SU-DHL-6 (cell line): ENCODE measurements around the gene CCL14.
"Not testable (repeated sequence)": the region's sequence is repeated elsewhere in the genome, so short reads cannot be mapped to it uniquely, and the experiment has no call there.

Experiments
- H2AFZ ChIP-seq: fragments of 200-600 bp; sonication (generic); 2 replicates; pipeline ENCODE4 v1.6.1; 2014; ENCODE audit warnings: low read depth, mild to moderate bottlenecking, moderate library complexity, mixed read lengths, antibody characterized with exemption, low read length; ENCODE audit not compliant: severe bottlenecking
- H3F3A ChIP-seq: fragments of 200-600 bp; shearing (Covaris generic); 2 replicates; pipeline ENCODE4 v1.6.0; 2016; ENCODE audit warnings: antibody characterized with exemption, mild to moderate bottlenecking; ENCODE audit not compliant: insufficient read depth
- H3K27ac ChIP-seq: fragments of 200-600 bp; sonication (generic); 2 replicates; pipeline ENCODE4 v1.5.1; 2016; ENCODE audit warnings: low read depth, mild to moderate bottlenecking, low read length, moderate library complexity, mixed read lengths
- H3K27me3 ChIP-seq: fragments of 200-600 bp; sonication (generic), shearing (Covaris generic); 2 replicates; pipeline ENCODE4 v1.6.0; 2014; ENCODE audit warnings: mild to moderate bottlenecking, low read length
- H3K36me3 ChIP-seq: fragments of 200-600 bp; sonication (generic); 2 replicates; pipeline ENCODE4 v1.6.1; 2014; ENCODE audit warnings: mild to moderate bottlenecking, low read length, mixed read lengths
- H3K4me2 ChIP-seq: fragments of 300-600, 200-600 bp; shearing (Covaris generic), sonication (generic); 2 replicates; pipeline ENCODE4 v1.6.0; 2014; ENCODE audit warnings: low read length, low read depth, mild to moderate bottlenecking; ENCODE audit not compliant: poor library complexity, severe bottlenecking
- H3K4me3 ChIP-seq: fragments of 200-600 bp; sonication (generic); 2 replicates; pipeline ENCODE4 v1.5.1; 2014; ENCODE audit warnings: antibody characterized with exemption, low read length, mild to moderate bottlenecking, mixed read lengths; ENCODE audit not compliant: insufficient read depth, poor library complexity, severe bottlenecking
- H3K79me2 ChIP-seq: fragments of 200-600 bp; sonication (generic); 2 replicates; pipeline ENCODE4 v1.6.1; 2014; ENCODE audit warnings: mild to moderate bottlenecking, low read length, moderate library complexity; ENCODE audit not compliant: insufficient read depth
- H3K9ac ChIP-seq: fragments of 200-600 bp; sonication (generic); 2 replicates; pipeline ENCODE4 v1.7.0; 2014; ENCODE audit warnings: mild to moderate bottlenecking, low read length
- H3K9me2 ChIP-seq: fragments of 200-600 bp; sonication (generic); replicated peaks from 2 replicates; pipeline ENCODE4 v1.6.1; 2014; ENCODE audit warnings: low read length; ENCODE audit not compliant: insufficient read depth
- H3K9me3 ChIP-seq: fragments of 200-600 bp; sonication (generic); 2 replicates; pipeline ENCODE4 v1.6.1; 2014; ENCODE audit warnings: low read length, mixed read lengths; ENCODE audit not compliant: insufficient read depth
- H4K20me1 ChIP-seq: fragments of 200-600 bp; sonication (generic); 2 replicates; pipeline ENCODE4 v1.6.1; 2014; ENCODE audit warnings: low read depth, mild to moderate bottlenecking, antibody characterized with exemption, low read length, moderate library complexity, mixed read lengths
- EZH2phosphoT487 ChIP-seq: fragments of 200-600 bp; sonication (generic), shearing (Covaris generic); conservative IDR thresholded peaks from 2 replicates; pipeline ENCODE4 v1.6.1; 2018; ENCODE audit warnings: mild to moderate bottlenecking, antibody characterized with exemption, low read length, moderate library complexity, mixed read lengths
- TF ChIP-seq, protein P1 (sequence below): fragments of 200-600 bp; sonication (generic); IDR thresholded peaks from one replicate; pipeline ENCODE4 v1.5.1; 2017; ENCODE audit warnings: antibody characterized with exemption, mild to moderate bottlenecking, low read length, moderate library complexity; ENCODE audit not compliant: insufficient read depth, poor library complexity, severe bottlenecking

Gene CCL14

GRCh38 chr17:35943537-35943936, 43.0 kb downstream of the CCL14 start, which contains the start of gene LYZL6:
Gene LYZL6 (minus strand): TSS chr17:35943713. CDS start chr17:35939356, 4,357 bp downstream.
- Histone ChIP-seq H3K36me3 (no peaks in the 10 kb centered on the region), H3K79me2 (no peaks in the 10 kb centered on the region), H3F3A (no peaks in the 10 kb centered on the region), H3K9ac (no peak within 1 kb of the TSS), H3K4me2 (no peak within 1 kb of the TSS), H3K9me2 (no peaks in the 10 kb centered on the region), H3K27me3 (no peaks in the 10 kb centered on the region), H3K4me3 (no peak within 1 kb of the TSS), H3K9me3 (no peaks in the 10 kb centered on the region), H3K27ac (no peak within 1 kb of the TSS), H2AFZ (no peak within 1 kb of the TSS), H4K20me1 (no peaks in the 10 kb centered on the region)
- TF ChIP-seq, protein P1, sequence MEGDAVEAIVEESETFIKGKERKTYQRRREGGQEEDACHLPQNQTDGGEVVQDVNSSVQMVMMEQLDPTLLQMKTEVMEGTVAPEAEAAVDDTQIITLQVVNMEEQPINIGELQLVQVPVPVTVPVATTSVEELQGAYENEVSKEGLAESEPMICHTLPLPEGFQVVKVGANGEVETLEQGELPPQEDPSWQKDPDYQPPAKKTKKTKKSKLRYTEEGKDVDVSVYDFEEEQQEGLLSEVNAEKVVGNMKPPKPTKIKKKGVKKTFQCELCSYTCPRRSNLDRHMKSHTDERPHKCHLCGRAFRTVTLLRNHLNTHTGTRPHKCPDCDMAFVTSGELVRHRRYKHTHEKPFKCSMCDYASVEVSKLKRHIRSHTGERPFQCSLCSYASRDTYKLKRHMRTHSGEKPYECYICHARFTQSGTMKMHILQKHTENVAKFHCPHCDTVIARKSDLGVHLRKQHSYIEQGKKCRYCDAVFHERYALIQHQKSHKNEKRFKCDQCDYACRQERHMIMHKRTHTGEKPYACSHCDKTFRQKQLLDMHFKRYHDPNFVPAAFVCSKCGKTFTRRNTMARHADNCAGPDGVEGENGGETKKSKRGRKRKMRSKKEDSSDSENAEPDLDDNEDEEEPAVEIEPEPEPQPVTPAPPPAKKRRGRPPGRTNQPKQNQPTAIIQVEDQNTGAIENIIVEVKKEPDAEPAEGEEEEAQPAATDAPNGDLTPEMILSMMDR = no peak
- TF ChIP-seq EZH2phosphoT487 = no peak

- TF ChIP-seq EZH2phosphoT487 = no peak
- TF ChIP-seq, protein P1 = no peak
- Histone ChIP-seq H3K27ac (no peak overlapping the region), H3K27me3 (no peaks in the 10 kb centered on the region), H3K4me3 (no peak overlapping the region), H2AFZ (no peak overlapping the region), H3K36me3 (no peaks in the 10 kb centered on the region), H3K9ac (no peak overlapping the region), H3F3A (no peaks in the 10 kb centered on the region), H3K4me2 (no peak overlapping the region), H4K20me1 (no peaks in the 10 kb centered on the region), H3K9me3 (no peaks in the 10 kb centered on the region), H3K9me2 (no peaks in the 10 kb centered on the region), H3K79me2 (no peaks in the 10 kb centered on the region)
Measured at GRCh38 chr17:35942588-35943186, 43.8 kb downstream of the CCL14 start.

DNA sequence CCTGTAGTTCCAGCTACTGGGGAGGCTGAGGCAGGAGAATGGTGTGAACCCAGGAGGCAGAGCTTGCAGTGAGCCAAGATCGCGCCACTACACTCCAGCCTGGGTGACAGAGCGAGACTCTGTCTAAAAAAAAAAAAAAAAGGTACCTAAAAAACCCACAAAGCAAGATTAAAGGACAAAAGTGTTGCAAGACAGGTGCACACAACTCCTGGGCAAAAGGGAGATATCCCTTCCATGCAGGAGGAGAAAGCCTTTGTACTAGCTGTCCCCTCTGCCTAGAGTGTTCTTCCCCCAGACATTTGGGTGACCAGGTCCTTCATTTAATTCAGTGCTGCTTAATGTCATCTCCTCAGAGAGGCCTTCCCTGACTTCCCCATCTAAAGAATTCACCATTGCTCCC, 48.0 kb downstream of the CCL14 start:
- not testable (repeated sequence) for H3K79me2 ChIP-seq, H2AFZ ChIP-seq

GRCh38 chr17:35936063-35936462, 50.5 kb downstream of the CCL14 start:
- Histone ChIP-seq H4K20me1 (no peaks in the 10 kb centered on the region), H3F3A (no peaks in the 10 kb centered on the region), H3K4me2 (no peak overlapping the region), H3K4me3 (no peak overlapping the region), H3K27me3 (no peaks in the 10 kb centered on the region), H3K9me3 (no peaks in the 10 kb centered on the region), H3K79me2 (no peaks in the 10 kb centered on the region), H3K9ac (no peak overlapping the region), H3K27ac (no peak overlapping the region), H2AFZ (no peak overlapping the region), H3K36me3 (no peaks in the 10 kb centered on the region), H3K9me2 (no peaks in the 10 kb centered on the region)
- TF ChIP-seq, protein P1 = no peak
- TF ChIP-seq EZH2phosphoT487 = no peak

More for the DNA sequence above, 48.0 kb downstream of the CCL14 start:
- not testable (repeated sequence) for H3K27me3 ChIP-seq, H3K27ac ChIP-seq, H3K4me3 ChIP-seq, H3K4me2 ChIP-seq, H3F3A ChIP-seq, H3K9me3 ChIP-seq, H4K20me1 ChIP-seq, H3K9me2 ChIP-seq, H3K9ac ChIP-seq, H3K36me3 ChIP-seq
